ENCODE data around the gene TBCE. TPM values are rescaled to one million over a fixed set of nuclear protein-coding genes. Genes with fewer than 3 reads are reported as not detected.
"Not testable (repeated sequence)": the region's sequence is repeated elsewhere in the genome, so short reads cannot be mapped to it uniquely, and the experiment has no call there.

Gene TBCE
- total and polyA plus RNA-seq, 8 donors, result 19.6 to 65.8 (median 50.1) TPM

- Histone ChIP-seq H3K27ac (no peak overlapping the region), H3K4me1 (peaks cover 0 to 3% of the 10 kb centered on the region in 2 donors), H3K4me3 (no peak overlapping the region), H3K9me3 (no peaks in the 10 kb centered on the region), H3K27me3 (no peaks in the 10 kb centered on the region), H3K36me3 (peaks cover 0 to 6% of the 10 kb centered on the region in 2 donors)
- no peak for TF ChIP-seq CTCF (IDR thresholded peaks at IDR 0.05)
- ATAC-seq (no peak), DNase-seq (no peak)
- intact Hi-C loops (cut with DNase I), result no loop called here
Observed at GRCh38 chr1:235461954-235462353, 94.7 kb downstream of the TBCE start.

- H3K27ac ChIP-seq; ATAC-seq; H3K27me3 ChIP-seq; H3K9me3 ChIP-seq; H3K4me3 ChIP-seq; intact Hi-C loops (cut with DNase I); H3K4me1 ChIP-seq; H3K36me3 ChIP-seq; DNase-seq: not testable (repeated sequence)
Observed at GRCh38 chr1:235462832-235463231, 95.6 kb downstream of the TBCE start.

- Histone ChIP-seq H3K27ac (no peak overlapping the region), H3K4me1 (peaks cover 0 to 3% of the 10 kb centered on the region in 2 donors), H3K4me3 (no peak overlapping the region), H3K27me3 (no peaks in the 10 kb centered on the region), H3K9me3 (no peaks in the 10 kb centered on the region), H3K36me3 (peaks cover 0 to 14% of the 10 kb centered on the region in 2 donors)
- intact Hi-C loops (cut with DNase I), result no loop called here
- TF ChIP-seq CTCF (IDR thresholded peaks at IDR 0.05), result no peak
- no peak for DNase-seq
- no peak for ATAC-seq
Observed at GRCh38 chr1:235465066-235465465, 97.8 kb downstream of the TBCE start.

GRCh38 chr1:235468004-235468403 is 100.8 kb downstream of the TBCE start:
- Histone ChIP-seq H3K27ac (no peak overlapping the region), H3K9me3 (no peaks in the 10 kb centered on the region), H3K27me3 (no peaks in the 10 kb centered on the region), H3K4me3 (no peak overlapping the region), H3K4me1 (no peaks in the 10 kb centered on the region), H3K36me3 (peaks cover 0 to 20% of the 10 kb centered on the region in 2 donors)
- intact Hi-C loops (cut with DNase I), result no loop called here
- DNase-seq (peak in 2 of 4 donors; percentile 20 to 34), ATAC-seq (no peak)
- TF ChIP-seq CTCF (IDR thresholded peaks at IDR 0.05), result no peak

GRCh38 chr1:235468970-235469369 is 101.7 kb downstream of the TBCE start:
- no peak overlapping the region for H3K4me3 ChIP-seq
- H3K9me3 ChIP-seq, result no peaks in the 10 kb centered on the region
- ATAC-seq (no peak), DNase-seq (no peak)
- intact Hi-C loops (cut with DNase I), result no loop called here
- TF ChIP-seq CTCF (IDR thresholded peaks at IDR 0.05), result no peak
- no peaks in the 10 kb centered on the region for H3K4me1 ChIP-seq
- no peak overlapping the region for H3K27ac ChIP-seq
- H3K27me3 ChIP-seq, result no peaks in the 10 kb centered on the region
- peaks cover 0 to 20% of the 10 kb centered on the region in 2 donors for H3K36me3 ChIP-seq

GRCh38 chr1:235469897-235470296 is 102.7 kb downstream of the TBCE start:
- ATAC-seq; H3K27me3 ChIP-seq; DNase-seq; H3K9me3 ChIP-seq; intact Hi-C loops (cut with DNase I); H3K4me1 ChIP-seq; H3K27ac ChIP-seq; H3K4me3 ChIP-seq: not testable (repeated sequence)
- H3K36me3 ChIP-seq, result peaks cover 0 to 20% of the 10 kb centered on the region in 2 donors
